Right lobe of liver (tissue), 6 donors: ENCODE measurements around the gene TPPP2. TPM values are rescaled to one million over a fixed set of nuclear protein-coding genes. Genes with fewer than 3 reads are reported as not detected.

ENCODE experiments used
- ATAC-seq, 4 donors: fragments of 200-7000 bp; cut with Tn5 transposase; one replicate each; pipeline ENCODE4 v1.9.1; 2020; ENCODE audit warnings: mild to moderate bottlenecking in 4 of 4, moderate library complexity in 4 of 4
- DNase-seq, 3 donors: peaks; one replicate each; pipeline ENCODE4 v3.0.0-alpha.2; 2020
- H3K27ac ChIP-seq, 3 donors: fragments of 200-600 bp; one replicate each; pipeline ENCODE4 v1.8.0; 2022
- H3K27me3 ChIP-seq, 2 donors: fragments of 200-600 bp; one replicate each; pipeline ENCODE4 v1.8.0; 2022
- H3K36me3 ChIP-seq, 4 donors: fragments of 200-600 bp; sonication (generic) in 1 of 4; one replicate each; pipeline versions ENCODE4 v1.5.1 to v1.8.0; 2017 to 2022; ENCODE audit warnings: control low read depth in 1 of 4
- H3K4me1 ChIP-seq, 4 donors: fragments of 200-600 bp; sonication (generic) in 1 of 4; one replicate each; pipeline versions ENCODE4 v1.5.1 to v1.8.0; 2017 to 2022; ENCODE audit warnings: control low read depth in 1 of 4
- H3K4me3 ChIP-seq, 3 donors: fragments of 200-600 bp; one replicate each; pipeline ENCODE4 v1.8.0; 2022
- H3K9me3 ChIP-seq, 4 donors: fragments of 200-600 bp; sonication (generic) in 1 of 4; one replicate each; pipeline versions ENCODE4 v1.5.1 to v1.8.0; 2017 to 2022; ENCODE audit warnings: control low read depth in 1 of 4
- CTCF ChIP-seq, 4 donors: fragments of 200-600 bp in 3 of 4; fragments of 450-650 bp in 1 of 4; IDR thresholded peaks; one replicate each; pipeline versions ENCODE4 v1.5.1 to v1.8.0; 2016 to 2022; ENCODE audit warnings: antibody characterized with exemption in 4 of 4, mild to moderate bottlenecking in 2 of 4
- POLR2A ChIP-seq: fragments of 450-650 bp; IDR thresholded peaks from one replicate; pipeline ENCODE4 v1.6.1; 2017; ENCODE audit warnings: antibody characterized with exemption, mild to moderate bottlenecking
- WGBS: methylation state at CpG from one replicate; pipeline ENCODE4 v1.1.6; 2018; ENCODE audit warnings: low coverage, low lambda C conversion rate; ENCODE audit not compliant: insufficient coverage; ENCODE audit errors: missing lambda C conversion rate; 5-methylcytosine and 5-hydroxymethylcytosine counted together
- intact Hi-C, 2 donors: fragments of 100-400 bp; cut with DNase I; formaldehyde crosslinking; loops; one replicate each; pipeline versions ENCODE4 v1.11.2 to v1.14.1; 2022
- total RNA-seq, 6 experiments: library from RNA; depleted of rRNA in 2 of 6; stranded (reverse); fragments of >200 nt in 2 of 6; fragmentation: NEBNext Ultra II Directional in 3 of 6; extraction: Animal tissue kit (Norgen Biotek cat#: 25700) in 3 of 6; gene quantifications; one replicate each; pipeline versions ENCODE4 v1.1.0 to v1.2.4, GENCODE V29; 2016 to 2023
- donor health status: DM: no; HTN: yes; CAD: no.
- donor health status: DM: no; HTN: no; CAD: no.
- donor health status: DM: no; HTN: no; CAD: no.
- donor health status: DM: no; HTN: yes; CAD: no.
- donor health status: DM: no; HTN: yes; CAD: no.

The TPPP2 gene
- total RNA-seq, 6 experiments from 2014 or later, result 0.24 to 3.4 (median 1.6) TPM

GRCh38 chr14:21073921-21074320 is 43.9 kb downstream of the TPPP2 start:
- no peak for DNase-seq
- WGBS, result no CpG with 5 or more reads among the region's 9 CpGs
- peaks cover 0 to 18% (median 3%) of the 10 kb centered on the region in 4 donors for H3K4me1 ChIP-seq

GRCh38 chr14:21074398-21075272 is 44.6 kb downstream of the TPPP2 start:
- H3K27me3 ChIP-seq, result no peaks in the 10 kb centered on the region
- ATAC-seq (no peak), DNase-seq (peak in 1 of 3 donors; percentile 45)
- no peak overlapping the region for H3K4me3 ChIP-seq
- H3K9me3 ChIP-seq, result no peaks in the 10 kb centered on the region
- 69% methylated on average over 9 of the region's 26 CpGs for WGBS
- peaks cover 0 to 11% (median 0%) of the 10 kb centered on the region in 4 donors for H3K4me1 ChIP-seq
- H3K36me3 ChIP-seq, result peaks cover 0 to 38% (median 9%) of the 10 kb centered on the region in 4 donors
- TF ChIP-seq CTCF (IDR thresholded peaks at IDR 0.05), result no peak
- TF ChIP-seq POLR2A, result no peak
- no peak overlapping the region for H3K27ac ChIP-seq
- intact Hi-C loops, result no loop called here

More at GRCh38 chr14:21073921-21074320, 43.9 kb downstream of the TPPP2 start:
- H3K27ac ChIP-seq, result no peak overlapping the region
- H3K36me3 ChIP-seq, result peaks cover 0 to 30% (median 6%) of the 10 kb centered on the region in 4 donors
- TF ChIP-seq CTCF (IDR thresholded peaks at IDR 0.05) (no peak), POLR2A (no peak)
- intact Hi-C loops, result no loop called here
- no peak overlapping the region for H3K4me3 ChIP-seq
- no peak for ATAC-seq
- no peaks in the 10 kb centered on the region for H3K27me3 ChIP-seq
- H3K9me3 ChIP-seq, result no peaks in the 10 kb centered on the region

GRCh38 chr14:21075719-21076437 is 45.9 kb downstream of the TPPP2 start:
- Histone ChIP-seq H3K27me3 (no peaks in the 10 kb centered on the region), H3K27ac (no peak overlapping the region), H3K36me3 (peaks cover 0 to 48% (median 14%) of the 10 kb centered on the region in 4 donors), H3K9me3 (no peaks in the 10 kb centered on the region), H3K4me3 (no peak overlapping the region), H3K4me1 (peaks cover 0 to 8% (median 0%) of the 10 kb centered on the region in 4 donors)
- no peak for TF ChIP-seq CTCF (IDR thresholded peaks at IDR 0.05)
- no peak for TF ChIP-seq POLR2A
- DNase-seq (no peak), ATAC-seq (no peak)
- 81% methylated on average over 7 of the region's 9 CpGs for WGBS
- intact Hi-C loops, result no loop called here

- no peaks in the 10 kb centered on the region for H3K27me3 ChIP-seq
- TF ChIP-seq POLR2A (no peak), CTCF (IDR thresholded peaks at IDR 0.05) (no peak)
- no peak overlapping the region for H3K27ac ChIP-seq
- H3K4me1 ChIP-seq, result no peaks in the 10 kb centered on the region
- DNase-seq, result no peak
- intact Hi-C loops, result no loop called here
- H3K36me3 ChIP-seq, result peaks cover 0 to 59% (median 26%) of the 10 kb centered on the region in 4 donors
- H3K4me3 ChIP-seq, result no peak overlapping the region
- WGBS, result 80% methylated on average over 1 of the region's 2 CpGs
- no peak for ATAC-seq
- H3K9me3 ChIP-seq, result no peaks in the 10 kb centered on the region
These were observed 47.7 kb downstream of the TPPP2 start for GRCh38 chr14:21077672-21078071.
